NCI-H1930 (cell line): ENCODE measurements around the gene PTPRJ.
"Not testable (repeated sequence)": the region's sequence is repeated elsewhere in the genome, so short reads cannot be mapped to it uniquely, and the experiment has no call there.

ENCODE experiments used
- DNase-seq, 2 experiments: peaks; one replicate each; lab custom pipeline; 2025; lab: John Stamatoyannopoulos, UW

Gene PTPRJ

GRCh38 chr11:48111891-48112290, 131.5 kb downstream of the PTPRJ start:
- DNase-seq: no peak

- peak in 1 of 2 experiments; percentile 14 for DNase-seq
These were observed 134.4 kb downstream of the PTPRJ start for GRCh38 chr11:48114740-48115139.

- DNase-seq: no peak
These were observed 136.3 kb downstream of the PTPRJ start for GRCh38 chr11:48116437-48117228.

- no peak for DNase-seq
These were observed 141.9 kb downstream of the PTPRJ start for GRCh38 chr11:48122246-48122645.

- DNase-seq: no peak
These were observed 142.3 kb downstream of the PTPRJ start for GRCh38 chr11:48122656-48123055.

GRCh38 chr11:48123254-48123875, 143.0 kb downstream of the PTPRJ start:
- DNase-seq: no peak

- no peak for DNase-seq
These were observed 143.8 kb downstream of the PTPRJ start for GRCh38 chr11:48123934-48124755.

GRCh38 chr11:48124880-48125279, 144.5 kb downstream of the PTPRJ start:
- no peak for DNase-seq

GRCh38 chr11:48125866-48126265, 145.5 kb downstream of the PTPRJ start:
- no peak for DNase-seq

- DNase-seq: no peak
These were observed 147.3 kb downstream of the PTPRJ start for GRCh38 chr11:48127521-48128183.

- DNase-seq: no peak
These were observed 149.5 kb downstream of the PTPRJ start for GRCh38 chr11:48129697-48130395.

GRCh38 chr11:48134221-48134922, 154.0 kb downstream of the PTPRJ start:
- no peak for DNase-seq

GRCh38 chr11:48138222-48138621, 157.9 kb downstream of the PTPRJ start:
- DNase-seq: no peak

GRCh38 chr11:48139896-48140295, 159.5 kb downstream of the PTPRJ start:
- not testable (repeated sequence) for DNase-seq

- DNase-seq: no peak
These were observed 161.2 kb downstream of the PTPRJ start for GRCh38 chr11:48141475-48142122.

GRCh38 chr11:48142889-48143288, 162.5 kb downstream of the PTPRJ start:
- no peak for DNase-seq

- DNase-seq: no peak
These were observed 168.4 kb downstream of the PTPRJ start for GRCh38 chr11:48148749-48149148.

- no peak for DNase-seq
These were observed 169.9 kb downstream of the PTPRJ start for GRCh38 chr11:48150213-48150612.

GRCh38 chr11:48154151-48154550, 173.8 kb downstream of the PTPRJ start:
- no peak for DNase-seq
